ENCODE data around the gene TSPAN17.
"Not testable (repeated sequence)": the region's sequence is repeated elsewhere in the genome, so short reads cannot be mapped to it uniquely, and the experiment has no call there.

The TSPAN17 gene, protein sequence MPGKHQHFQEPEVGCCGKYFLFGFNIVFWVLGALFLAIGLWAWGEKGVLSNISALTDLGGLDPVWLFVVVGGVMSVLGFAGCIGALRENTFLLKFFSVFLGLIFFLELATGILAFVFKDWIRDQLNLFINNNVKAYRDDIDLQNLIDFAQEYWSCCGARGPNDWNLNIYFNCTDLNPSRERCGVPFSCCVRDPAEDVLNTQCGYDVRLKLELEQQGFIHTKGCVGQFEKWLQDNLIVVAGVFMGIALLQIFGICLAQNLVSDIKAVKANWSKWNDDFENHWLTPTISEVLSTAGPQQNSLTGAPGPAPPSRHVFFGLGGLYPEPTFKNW

GRCh38 chr5:176647030-176647842, at the start of gene TSPAN17:
TSS of gene TSPAN17 (plus strand) at chr5:176647484. CDS start at chr5:176647616, 132 bp downstream.
- peak; percentile 99 for DNase-seq

DNA sequence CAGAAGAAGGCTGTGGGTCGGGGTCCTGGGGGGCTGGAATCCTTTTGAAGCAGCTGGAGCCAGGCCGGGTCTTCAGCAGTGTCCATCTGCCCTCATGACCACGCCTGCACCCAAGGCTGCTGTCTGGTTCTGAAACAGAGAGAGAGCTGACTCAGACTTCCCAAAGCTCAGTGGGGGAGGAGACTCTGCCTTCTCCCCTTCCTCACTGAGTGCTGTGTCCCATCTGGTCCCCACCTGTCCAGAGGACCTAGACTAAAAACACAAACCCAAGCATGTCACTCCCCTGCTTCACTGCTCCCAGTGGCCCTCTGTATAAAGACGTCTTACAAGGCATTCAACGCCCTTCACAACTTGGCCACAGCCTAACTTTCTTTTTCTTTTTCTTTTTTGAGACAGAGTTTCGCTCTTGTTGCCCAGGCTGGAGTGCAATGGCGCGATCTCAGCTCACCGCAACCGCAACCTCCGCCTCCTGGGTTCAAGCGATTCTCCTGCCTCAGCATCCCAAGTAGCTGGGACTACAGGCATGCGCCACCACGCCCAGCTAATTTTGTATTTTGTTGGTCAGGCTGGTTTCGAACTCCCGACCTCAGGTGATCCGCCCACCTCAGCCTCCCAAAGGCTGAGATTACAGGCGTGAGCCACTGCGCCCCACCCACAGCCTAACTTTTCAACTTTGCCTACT, 47.4 kb upstream of the TSPAN17 start:
- not testable (repeated sequence) for DNase-seq

GRCh38 chr5:176601901-176602482, 45.3 kb upstream of the TSPAN17 start:
- no peak for DNase-seq

DNA sequence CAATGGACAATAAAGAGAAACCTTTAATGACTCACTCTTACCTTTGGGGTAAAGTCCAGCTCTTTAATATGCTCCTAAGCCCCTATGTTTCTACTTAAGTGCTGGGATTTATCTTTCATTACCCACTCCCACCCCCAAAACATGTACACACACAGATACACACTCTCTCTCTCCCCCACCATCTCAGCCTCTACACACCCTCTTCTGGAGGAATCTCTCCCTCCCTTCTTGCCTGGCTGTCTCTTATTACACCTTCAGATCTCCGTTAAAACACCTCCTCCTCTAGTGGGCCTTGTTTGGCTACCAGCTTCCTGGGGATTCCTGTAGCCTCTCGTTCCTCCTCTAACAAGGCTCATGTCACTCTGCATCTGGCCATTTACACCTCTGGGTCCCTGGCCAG, 44.2 kb upstream of the TSPAN17 start:
- DNase-seq: no peak

GRCh38 chr5:176606032-176606431, 41.3 kb upstream of the TSPAN17 start:
- no peak for DNase-seq

- no peak for DNase-seq
Observed at GRCh38 chr5:176606875-176607274, 40.4 kb upstream of the TSPAN17 start.

DNA sequence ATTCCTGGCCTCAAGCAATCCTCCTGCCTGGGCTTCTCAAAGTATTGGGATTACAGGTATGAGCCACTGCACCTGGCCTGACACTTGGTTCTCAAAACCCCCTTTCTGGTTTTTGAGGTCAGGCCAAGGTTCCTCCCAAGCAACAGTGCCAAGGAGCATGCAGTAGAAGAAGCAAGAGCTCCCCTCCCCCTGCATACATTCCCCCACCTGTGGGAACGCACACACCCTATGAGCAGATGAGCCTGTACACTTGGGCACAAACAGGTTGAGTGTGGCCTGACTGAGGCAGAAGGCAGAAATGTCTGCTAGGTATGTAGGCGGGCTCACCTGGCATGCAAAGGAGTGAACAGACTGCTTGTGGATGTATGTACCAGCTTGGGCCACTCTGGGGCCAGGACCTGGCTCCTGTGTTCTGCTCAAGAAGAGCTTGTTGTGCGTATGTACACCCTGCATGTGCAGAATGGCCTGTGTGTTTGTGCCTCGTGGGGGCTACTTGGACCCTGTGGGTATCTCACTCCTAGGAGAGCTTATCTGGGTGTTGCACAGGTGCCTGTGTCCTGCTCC, 39.1 kb upstream of the TSPAN17 start:
- DNase-seq: no peak

GRCh38 chr5:176608937-176609723, 38.2 kb upstream of the TSPAN17 start:
- DNase-seq: no peak

DNA sequence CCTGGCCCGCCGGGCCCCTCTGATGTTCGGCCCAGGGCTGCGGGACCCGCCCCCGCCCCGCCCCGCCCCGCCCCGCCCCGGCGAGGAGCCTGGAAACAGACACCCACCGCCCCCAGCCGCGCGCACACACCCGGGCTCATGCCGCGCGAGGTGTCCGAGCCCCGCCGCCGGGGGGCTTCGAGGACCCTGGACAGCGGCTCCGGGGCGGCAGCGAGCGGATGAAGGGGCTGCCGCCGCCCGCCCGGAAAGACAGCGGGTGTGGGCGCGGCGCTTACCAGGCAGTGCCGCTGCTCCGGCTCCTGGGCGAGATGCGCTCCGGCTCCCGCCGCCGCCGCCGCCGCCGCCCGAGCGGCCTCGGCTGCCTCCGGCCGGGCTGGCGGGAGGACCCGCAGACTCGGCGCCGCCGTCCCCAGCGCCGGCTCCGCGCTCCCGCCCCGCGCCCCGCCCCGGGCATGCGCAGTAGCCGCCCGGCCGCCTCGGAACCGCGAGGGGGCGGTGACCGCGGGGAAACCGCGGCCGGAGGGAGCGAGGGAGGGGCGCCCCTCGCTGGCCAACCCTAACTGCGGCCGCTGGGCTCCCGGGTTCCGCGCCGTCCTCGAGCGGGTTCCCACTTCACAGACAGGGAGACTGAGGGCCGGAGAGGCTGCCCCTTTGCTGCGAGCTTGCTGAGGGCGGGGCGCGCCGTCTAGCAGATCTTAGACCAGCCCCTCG, 37.4 kb upstream of the TSPAN17 start, which contains the start of gene GPRIN1:
Gene GPRIN1, minus strand, starts transcription at position 433 of the 711 bp plus-strand sequence. CDS start 10,322 bp downstream, outside the sequence.
- peak; percentile 56 for DNase-seq

DNA sequence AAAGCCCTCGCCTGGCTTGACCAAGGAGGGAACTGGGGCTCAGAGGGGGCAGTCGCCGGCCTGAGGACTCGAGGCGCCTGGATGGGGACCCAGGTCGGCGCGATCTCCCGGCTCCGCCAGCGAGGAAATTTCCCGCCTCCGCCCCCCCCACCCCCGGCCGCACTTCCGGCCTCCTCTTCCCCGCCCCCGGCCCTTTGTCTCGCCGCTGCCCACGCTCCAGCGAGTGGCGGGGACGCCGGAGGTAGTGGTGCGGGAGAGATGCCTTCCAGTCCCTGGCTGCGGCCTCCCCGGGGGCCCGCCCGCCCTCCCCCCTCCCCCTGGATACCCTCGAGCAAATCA, 36.9 kb upstream of the TSPAN17 start:
- DNase-seq: no peak

DNA sequence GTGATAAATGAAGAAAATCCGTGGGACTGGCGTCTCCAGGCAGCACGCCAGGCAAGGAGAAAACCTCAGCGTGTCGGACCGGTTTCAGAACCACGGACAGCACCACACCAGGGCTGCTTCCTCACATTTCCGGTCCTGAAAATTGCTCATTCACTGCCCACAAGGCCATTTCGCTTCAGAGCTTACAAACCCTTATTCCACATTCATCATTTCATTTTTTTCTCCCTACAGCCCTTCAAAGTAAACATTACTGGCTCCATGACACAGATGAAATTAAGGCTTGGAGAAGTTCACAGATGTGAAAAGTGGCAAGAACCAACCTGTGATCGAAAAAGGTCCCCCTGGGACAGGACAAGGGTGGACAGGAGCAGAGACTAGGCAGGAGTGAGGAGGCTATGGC, 35.8 kb upstream of the TSPAN17 start:
- DNase-seq: peak; percentile 54

- DNase-seq: no peak
Observed at GRCh38 chr5:176612008-176612407, 35.3 kb upstream of the TSPAN17 start.

DNA sequence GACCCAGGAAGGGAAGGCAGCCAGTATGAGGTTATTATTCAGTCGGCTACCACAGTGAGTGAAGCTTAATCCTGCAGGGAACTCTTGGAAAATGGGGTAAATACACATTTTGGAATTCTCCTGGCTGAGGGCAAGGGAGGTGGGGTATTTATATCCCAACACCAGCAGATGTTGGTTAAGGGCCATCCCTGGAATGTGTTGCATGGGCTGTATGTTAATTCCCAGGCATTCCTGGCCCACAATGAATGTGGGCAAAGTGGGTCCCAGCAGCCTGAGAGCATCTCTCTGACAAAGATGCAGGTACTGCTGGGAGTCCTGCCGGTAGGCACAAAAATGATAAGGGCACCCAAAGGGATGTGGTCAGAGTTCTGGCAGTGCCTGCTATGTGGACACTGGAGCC, 34.4 kb upstream of the TSPAN17 start:
- DNase-seq: no peak

DNA sequence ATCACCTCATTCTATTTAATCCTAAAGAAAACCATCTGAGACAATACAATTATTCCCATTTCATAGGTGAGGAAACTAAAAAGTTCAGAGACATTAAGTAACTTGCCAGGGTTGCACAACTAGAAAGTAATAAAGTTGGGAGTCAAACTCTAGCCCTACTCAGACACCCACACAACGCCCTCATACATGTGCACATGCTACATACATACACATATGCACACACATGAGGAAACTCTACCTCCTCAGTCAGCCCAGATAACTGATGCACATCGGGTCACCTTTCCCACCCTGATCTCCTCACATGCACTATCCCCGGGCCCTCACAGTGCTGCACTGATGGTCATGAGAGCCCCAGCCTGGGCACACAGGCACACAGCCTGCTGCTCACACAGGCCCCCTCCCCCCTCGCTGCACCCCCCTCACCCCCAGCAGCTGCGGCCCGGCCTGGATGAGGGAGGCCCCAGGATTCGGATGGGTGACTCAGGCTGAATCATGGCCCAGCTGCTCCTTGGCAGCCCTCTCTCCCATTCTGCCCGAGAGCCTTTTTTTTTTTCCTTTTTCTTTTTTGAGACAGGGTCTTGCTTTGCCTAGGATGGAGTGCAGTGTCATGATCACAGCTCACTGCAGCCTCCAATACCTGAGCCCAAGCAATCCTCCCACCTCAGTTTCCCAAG, 32.3 kb upstream of the TSPAN17 start:
- no peak for DNase-seq

- no peak for DNase-seq
Observed at GRCh38 chr5:176616511-176616910, 30.8 kb upstream of the TSPAN17 start.

GRCh38 chr5:176618783-176619182, 28.5 kb upstream of the TSPAN17 start:
- DNase-seq: no peak

GRCh38 chr5:176619203-176619568, 28.1 kb upstream of the TSPAN17 start:
- peak; percentile 84 for DNase-seq

- DNase-seq: no peak
Observed at GRCh38 chr5:176619569-176620332, 27.5 kb upstream of the TSPAN17 start.

DNA sequence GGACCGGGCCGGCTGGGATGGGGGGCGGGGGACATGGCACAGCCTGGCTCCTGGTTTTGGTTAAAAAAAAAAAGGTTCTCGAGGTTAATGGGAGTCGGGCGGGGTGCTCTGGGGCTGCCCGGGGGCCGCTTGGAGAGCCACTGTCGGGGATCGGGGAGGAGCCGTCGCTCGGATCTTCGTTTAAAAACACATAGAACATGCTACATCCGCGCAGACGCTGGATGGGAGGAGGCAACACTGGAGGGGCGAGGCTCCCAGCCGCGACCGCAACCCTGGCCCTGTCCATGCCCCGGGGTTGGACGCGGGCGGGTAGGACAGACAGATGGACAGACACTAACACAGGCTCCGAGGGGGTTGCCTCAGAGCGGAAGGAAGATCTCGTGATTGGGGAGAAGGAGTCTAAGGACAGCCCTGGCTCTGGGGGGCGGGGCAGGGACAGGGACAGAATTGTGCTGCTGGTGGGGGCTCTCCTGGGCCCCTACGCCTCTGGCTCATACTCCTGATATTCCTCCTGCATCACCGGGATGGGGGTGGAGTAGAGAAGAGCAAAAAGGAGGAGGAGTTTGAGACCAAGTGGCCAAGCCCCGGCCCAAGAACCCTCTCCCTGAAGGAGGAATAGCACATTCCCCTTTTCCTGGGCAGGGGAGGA, 26.8 kb upstream of the TSPAN17 start:
- DNase-seq: no peak

Data from CD4-positive, alpha-beta T cell treated with Interleukin-10 for 1 hour (primary cell).